GM18858 (cell line): Measurements from ENCODE around the gene GTPBP6.

Experiments
- ATAC-seq: cut with Tn5 transposase; IDR thresholded peaks from one replicate; pipeline ENCODE4 v1.9.1; 2021; ENCODE audit not compliant: unreplicated experiment

GTPBP6 gene, protein sequence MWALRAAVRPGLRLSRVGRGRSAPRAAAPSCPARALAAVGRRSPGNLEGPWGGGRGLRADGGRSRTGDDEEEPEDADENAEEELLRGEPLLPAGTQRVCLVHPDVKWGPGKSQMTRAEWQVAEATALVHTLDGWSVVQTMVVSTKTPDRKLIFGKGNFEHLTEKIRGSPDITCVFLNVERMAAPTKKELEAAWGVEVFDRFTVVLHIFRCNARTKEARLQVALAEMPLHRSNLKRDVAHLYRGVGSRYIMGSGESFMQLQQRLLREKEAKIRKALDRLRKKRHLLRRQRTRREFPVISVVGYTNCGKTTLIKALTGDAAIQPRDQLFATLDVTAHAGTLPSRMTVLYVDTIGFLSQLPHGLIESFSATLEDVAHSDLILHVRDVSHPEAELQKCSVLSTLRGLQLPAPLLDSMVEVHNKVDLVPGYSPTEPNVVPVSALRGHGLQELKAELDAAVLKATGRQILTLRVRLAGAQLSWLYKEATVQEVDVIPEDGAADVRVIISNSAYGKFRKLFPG

GRCh38 chrX:318739-319578 lies at the start of gene GTPBP6:
TSS of gene GTPBP6 (minus strand) at chrX:318796. CDS start at chrX:318787, 9 bp downstream.
- peak; percentile 88 for ATAC-seq

GRCh38 chrX:367866-368265 lies 49.3 kb upstream of the GTPBP6 start:
- ATAC-seq = no peak

DNA sequence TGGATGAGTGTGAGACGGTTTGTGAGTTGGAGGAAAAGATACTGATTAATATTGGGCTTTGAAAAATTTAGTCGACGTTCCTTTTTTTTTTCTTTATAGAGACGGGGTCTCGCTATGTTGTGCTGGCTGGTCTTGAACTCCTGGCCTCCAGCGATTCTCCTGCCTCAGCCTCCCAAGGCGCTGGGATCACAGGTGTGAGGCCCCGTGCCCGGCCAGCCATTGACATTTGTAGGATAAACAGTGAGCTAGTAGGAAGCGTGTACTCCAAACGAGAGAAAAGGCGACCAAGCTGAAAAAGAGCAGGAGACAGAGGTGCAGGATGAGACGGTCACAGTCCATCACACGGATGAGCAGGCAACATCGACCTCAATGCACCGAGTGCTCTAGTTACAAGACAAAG lies 48.8 kb upstream of the GTPBP6 start:
- no peak for ATAC-seq

DNA sequence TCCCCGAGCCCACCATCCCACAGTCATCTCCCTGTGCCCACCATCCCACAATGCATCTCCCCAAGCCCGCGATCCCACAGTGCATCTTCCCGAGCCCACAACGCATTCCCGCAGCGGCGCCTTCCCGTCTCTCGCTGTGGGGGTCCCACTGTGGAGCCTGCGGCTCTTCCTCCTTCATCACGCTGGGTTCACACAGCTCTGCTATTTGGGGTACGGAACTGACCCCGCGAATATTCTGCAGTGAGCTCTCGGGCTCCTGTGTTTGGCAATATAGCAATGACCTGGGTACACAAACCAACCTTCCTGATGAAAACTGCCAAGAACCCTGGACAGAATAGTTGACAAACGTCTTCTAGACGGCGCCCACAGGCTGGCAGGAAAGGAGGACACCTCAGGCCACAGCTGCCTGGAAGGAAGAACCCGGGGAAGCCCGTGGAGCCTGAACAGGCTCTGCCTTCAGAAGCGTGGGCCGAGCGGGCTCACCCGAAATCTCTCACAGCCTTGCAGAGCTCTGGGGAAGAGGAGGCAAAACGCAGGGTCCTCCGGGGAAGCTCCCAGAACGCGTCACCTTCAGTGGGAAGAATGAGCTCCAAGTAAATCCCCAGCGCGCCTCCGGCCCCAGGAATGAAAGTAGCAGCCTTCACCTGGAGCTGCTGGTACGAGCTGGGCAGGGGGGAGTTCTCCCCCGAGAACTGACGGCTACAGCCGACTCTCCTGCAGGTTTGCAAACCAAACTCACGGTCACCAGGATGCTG lies 45.2 kb upstream of the GTPBP6 start:
- ATAC-seq = no peak

GRCh38 chrX:362937-363620 lies 44.5 kb upstream of the GTPBP6 start:
- no peak for ATAC-seq

DNA sequence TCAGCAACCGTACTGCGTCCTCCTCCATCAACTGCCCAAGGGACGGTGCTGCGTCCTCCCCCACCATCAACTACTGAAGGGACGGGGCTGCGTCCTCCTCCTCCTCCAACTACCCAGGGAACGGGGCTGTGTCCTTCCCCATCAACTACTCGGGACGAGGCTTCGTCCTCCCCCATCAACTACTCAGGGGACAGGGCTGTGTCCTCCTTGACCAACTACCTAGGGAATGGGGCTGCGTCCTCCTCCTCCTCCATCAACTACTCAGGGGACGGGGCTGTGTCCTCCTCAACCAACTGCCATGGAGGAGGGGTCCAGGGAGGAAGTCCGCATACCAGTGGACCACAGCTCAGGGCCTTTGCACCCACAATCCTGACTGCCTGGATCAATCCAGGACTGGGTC lies 43.8 kb upstream of the GTPBP6 start:
- ATAC-seq = no peak

DNA sequence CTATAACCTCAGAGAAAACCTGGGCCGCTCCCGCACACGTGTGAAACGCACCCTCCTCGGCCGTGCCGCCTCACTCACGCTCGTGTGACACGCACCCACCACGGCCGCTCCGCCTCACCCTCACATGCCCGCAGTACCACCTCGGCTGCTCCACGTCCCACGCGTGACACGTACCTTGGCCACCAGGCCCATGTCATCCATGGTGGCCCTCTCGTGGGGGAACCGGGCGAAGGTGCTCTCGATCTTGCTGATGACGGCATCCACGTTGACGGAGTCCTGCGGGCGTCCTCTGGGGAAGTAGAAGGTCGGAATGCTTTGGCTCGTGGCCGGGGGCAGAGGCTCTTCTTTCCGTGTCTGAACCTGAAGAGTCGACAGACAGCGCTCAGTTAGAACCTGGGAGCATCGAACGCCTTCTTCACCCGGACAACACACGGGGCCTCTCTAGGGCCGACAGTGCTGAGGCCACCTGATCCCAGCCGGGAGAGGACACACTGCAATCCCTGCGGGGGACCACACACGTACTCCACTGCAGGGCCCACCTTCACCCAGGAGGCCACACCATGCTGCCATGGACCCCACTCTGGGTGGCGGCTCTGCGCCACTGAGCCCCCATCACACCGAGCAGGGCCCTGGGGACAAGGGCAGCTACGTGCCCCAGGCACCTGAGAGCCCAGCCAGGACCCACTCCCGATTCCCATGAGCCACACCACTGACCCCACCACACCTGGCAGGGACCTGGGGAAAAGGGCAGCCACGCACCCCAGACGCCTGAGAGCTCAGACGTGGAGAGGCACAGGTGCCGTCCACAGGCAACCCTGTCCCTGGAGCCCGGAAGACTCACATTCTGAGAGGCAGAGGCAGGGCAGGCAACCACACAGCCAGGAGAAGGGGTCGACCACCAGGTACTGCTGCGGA lies 42.9 kb upstream of the GTPBP6 start:
- no peak for ATAC-seq

DNA sequence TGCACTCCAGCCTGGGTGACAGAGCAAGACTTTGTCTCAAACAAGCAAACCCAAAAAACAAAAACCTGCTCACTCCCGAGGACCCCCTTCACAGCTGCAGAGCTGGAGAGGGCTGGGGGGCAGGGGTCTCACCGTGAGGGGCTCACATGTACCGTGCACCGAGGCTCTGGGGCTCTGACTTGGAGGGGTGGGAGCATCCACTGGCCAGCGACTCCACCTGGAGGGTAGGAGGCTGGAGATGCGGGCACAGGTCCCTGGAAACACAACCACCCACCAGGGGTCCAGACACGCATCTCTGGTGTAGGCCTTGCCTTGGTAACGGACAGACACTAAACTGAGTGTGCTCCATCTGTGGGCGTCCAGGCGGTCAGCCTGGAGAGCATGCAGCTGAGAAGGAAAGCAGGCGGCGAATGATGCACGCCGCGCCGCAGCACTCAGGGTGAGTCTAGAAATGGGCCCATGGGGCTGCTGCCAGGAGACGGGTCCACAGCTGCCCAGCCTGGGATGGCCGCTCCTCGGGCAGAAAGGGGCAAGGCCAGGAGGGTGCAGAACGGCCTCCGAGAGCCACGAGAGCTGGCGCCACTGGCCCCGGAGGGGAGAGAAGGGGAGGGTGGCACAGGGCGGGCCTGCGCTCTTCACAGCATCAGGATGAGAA lies 42.0 kb upstream of the GTPBP6 start:
- no peak for ATAC-seq

DNA sequence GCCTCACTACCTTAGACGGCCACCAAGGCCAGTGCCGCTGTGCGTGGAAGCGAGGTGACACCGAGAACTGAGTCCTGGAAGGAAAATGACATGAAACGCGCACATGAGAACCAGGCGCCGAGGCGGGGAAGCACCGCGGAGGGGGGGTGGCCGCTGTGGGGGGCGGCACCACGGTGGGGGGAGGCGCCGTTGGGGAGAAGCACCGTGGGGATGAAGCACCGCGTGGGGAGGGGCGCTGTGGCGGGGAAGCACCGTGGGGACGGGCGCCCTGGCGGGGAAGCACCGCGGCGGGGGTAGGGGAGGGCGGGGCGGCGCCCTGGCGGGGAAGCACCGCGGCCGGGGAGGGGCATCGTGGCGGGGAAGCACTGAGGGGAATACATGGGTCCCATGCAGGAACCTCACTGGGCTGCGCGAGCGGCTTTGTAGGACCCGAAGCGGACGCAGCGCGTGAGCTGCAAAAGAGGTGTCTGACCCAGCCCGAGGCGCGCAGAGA lies 40.1 kb upstream of the GTPBP6 start:
- ATAC-seq = no peak

GRCh38 chrX:357693-358471 lies 39.3 kb upstream of the GTPBP6 start:
- ATAC-seq = no peak

DNA sequence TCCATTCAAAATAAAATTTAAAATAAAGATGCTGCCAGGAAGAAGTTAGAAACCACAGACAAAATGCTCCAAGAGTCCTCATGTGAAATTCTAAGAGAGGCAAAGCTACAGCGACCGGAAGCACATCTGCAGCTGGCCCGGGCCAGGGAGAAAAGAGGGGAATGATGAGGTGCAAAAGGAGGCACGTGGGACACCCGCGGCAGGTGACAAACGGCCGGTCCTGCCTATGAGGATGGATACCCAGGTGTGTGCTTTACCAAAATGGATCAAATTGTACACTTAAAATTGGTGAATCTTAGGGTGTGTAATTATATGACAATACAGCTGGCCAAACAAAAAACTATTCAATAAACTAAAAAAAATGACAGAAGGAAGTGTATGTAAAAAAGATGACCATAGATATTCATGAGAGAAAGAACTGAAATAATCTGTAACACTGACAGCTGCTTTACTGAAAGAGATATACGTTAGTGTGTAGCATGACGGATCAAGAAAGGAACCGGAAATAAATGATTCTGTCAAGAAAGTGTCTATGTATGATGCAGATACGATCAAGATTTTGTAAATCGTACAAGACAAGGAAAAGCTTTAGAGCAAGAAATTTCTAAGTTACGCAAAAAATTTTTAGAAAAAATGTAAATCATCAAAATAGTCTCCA lies 38.6 kb upstream of the GTPBP6 start:
- ATAC-seq = no peak

DNA sequence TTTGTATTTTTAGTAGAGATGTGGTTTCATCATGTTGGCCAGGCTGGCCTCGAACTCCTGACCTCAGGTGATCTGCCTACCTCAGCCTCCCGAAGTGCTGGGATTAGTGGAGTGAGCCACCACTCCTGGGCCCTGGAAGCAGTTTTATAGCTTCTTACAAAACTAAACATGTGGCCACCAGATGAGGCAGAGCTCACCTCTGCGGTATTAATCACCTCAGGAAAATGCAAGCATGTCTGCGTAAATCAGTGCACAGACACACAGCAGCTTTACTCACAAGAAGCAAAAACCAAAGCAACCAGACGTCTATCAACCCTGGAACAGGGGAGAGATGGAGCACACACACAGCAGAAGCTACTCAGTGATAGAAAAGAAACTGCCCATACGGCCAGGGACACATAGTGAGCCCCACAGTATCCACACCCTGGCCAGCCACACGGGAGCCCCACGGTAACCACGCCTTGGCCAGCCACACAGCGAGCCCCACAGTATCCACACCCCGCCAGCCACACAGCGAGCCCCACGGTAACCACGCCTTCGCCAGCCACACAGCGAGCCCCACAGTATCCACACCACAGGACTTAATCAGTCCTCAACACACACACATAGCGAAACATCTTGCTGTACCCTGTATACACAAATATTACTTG lies 37.9 kb upstream of the GTPBP6 start:
- ATAC-seq = no peak

DNA sequence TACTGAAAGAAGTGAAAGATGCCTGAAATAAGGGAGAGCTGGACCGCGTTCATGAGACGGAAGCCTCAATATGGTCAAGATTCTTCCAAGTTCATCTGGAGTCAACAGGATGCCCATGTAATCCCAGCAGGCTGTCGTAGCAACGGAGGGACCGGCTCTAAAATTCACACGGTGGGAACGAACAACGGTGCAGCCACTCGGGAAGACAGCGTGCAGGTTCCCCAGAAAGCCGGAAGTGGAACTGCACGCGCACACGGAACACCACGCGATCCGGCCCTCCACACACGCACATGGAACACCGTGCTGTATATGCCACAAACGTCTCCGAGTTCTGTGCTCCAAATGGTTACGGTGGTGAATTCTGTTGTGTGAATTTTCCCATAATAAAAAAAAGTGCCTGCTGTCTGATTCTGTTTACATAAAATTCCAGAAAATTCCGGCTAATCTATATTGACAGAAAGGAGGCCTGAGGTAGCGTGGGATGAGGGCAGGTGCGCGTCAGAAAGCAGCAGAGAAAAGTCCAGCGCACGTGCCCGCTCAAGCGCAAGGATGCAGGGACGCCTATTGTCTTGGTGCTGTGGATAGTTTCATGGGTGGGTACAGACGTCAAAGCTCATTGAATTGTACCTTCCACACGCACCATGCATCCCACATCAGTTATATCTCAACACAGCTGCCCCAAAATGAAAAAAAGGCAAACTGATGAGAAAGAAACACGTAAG lies 36.9 kb upstream of the GTPBP6 start:
- ATAC-seq = no peak

- no peak for ATAC-seq
Measured at GRCh38 chrX:353566-354535, 35.3 kb upstream of the GTPBP6 start.

DNA sequence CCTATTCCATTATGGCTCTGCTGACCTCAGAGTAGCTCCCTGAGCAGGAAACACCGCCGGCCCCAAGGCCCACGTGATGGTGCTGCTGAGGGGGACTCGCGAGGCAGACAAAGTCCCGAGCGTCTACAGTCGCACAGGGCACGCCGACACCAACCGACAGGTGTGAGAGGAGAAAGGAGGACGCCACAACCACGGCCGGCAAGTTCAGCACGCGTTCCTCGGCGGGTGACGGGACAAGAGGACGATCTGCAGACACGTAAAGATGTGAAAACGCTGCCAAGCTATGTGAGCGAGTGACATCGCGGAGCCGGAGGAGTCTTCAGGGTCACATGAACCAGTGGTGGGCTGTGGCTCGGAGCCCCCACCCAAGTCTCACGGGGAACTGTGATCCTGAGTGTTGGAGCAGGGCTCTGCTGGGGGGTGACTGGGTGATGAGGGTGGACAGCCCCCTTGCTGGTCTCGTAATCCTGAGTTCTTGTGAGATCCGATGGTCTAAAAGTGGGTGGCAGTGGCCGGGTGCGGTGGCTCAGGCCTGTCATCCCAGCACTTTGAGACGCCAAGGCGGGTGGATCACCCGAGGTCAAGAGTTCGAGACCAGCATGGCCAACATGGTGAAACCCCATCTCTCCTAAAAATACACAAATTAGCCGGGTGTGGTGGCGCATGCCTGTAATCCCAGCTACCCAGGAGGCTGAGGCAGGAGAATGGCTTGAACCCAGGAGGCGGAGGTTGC lies 34.2 kb upstream of the GTPBP6 start:
- ATAC-seq = no peak
